Measurements from ENCODE around the gene IL17C. TPM values are rescaled to one million over a fixed set of nuclear protein-coding genes. Genes with fewer than 3 reads are reported as not detected.

IL17C gene
- total and polyA plus RNA-seq, 8 donors, result not detected

GRCh38 chr16:88655053-88655732 is 16.8 kb downstream of the IL17C start:
- H3K4me1 ChIP-seq, result peaks cover 5 to 22% of the 10 kb centered on the region in 2 donors
- intact Hi-C loops (cut with DNase I), result no loop called here
- ATAC-seq (no peak), DNase-seq (peak in 1 of 4 donors; percentile 76)
- H3K27ac ChIP-seq, result no peak overlapping the region
- H3K4me3 ChIP-seq, result no peak overlapping the region
- no peaks in the 10 kb centered on the region for H3K9me3 ChIP-seq
- H3K27me3 ChIP-seq, result no peaks in the 10 kb centered on the region
- peaks cover 0 to 76% of the 10 kb centered on the region in 2 donors for H3K36me3 ChIP-seq
- no peak for TF ChIP-seq CTCF (IDR thresholded peaks at IDR 0.05)

GRCh38 chr16:88655733-88656281 is 17.4 kb downstream of the IL17C start:
- intact Hi-C loops (cut with DNase I), result no loop called here
- H3K9me3 ChIP-seq, result no peaks in the 10 kb centered on the region
- no peak overlapping the region for H3K4me3 ChIP-seq
- ATAC-seq (no peak), DNase-seq (no peak)
- peaks cover 5 to 19% of the 10 kb centered on the region in 2 donors for H3K4me1 ChIP-seq
- no peak for TF ChIP-seq CTCF (IDR thresholded peaks at IDR 0.05)
- H3K36me3 ChIP-seq, result peaks cover 0 to 76% of the 10 kb centered on the region in 2 donors
- H3K27me3 ChIP-seq, result no peaks in the 10 kb centered on the region
- no peak overlapping the region for H3K27ac ChIP-seq

- H3K36me3 ChIP-seq, result peaks cover 0 to 76% of the 10 kb centered on the region in 2 donors
- H3K4me3 ChIP-seq, result no peak overlapping the region
- H3K27me3 ChIP-seq, result no peaks in the 10 kb centered on the region
- H3K27ac ChIP-seq, result no peak overlapping the region
- DNase-seq, result no peak
- no peak for ATAC-seq
- peaks cover 2 to 19% of the 10 kb centered on the region in 2 donors for H3K4me1 ChIP-seq
- no peaks in the 10 kb centered on the region for H3K9me3 ChIP-seq
- intact Hi-C loops (cut with DNase I), result no loop called here
- TF ChIP-seq CTCF (IDR thresholded peaks at IDR 0.05), result no peak
Observed at GRCh38 chr16:88656291-88656980, 18.1 kb downstream of the IL17C start.

GRCh38 chr16:88657371-88657770 is 19.0 kb downstream of the IL17C start:
- ATAC-seq (no peak), DNase-seq (peak in 1 of 4 donors; percentile 75)
- TF ChIP-seq CTCF (IDR thresholded peaks at IDR 0.05), result no peak
- peaks cover 0 to 68% of the 10 kb centered on the region in 2 donors for H3K36me3 ChIP-seq
- H3K9me3 ChIP-seq, result no peaks in the 10 kb centered on the region
- peaks cover 0 to 19% of the 10 kb centered on the region in 2 donors for H3K4me1 ChIP-seq
- intact Hi-C loops (cut with DNase I), result no loop called here
- no peaks in the 10 kb centered on the region for H3K27me3 ChIP-seq
- no peak overlapping the region for H3K27ac ChIP-seq
- no peak overlapping the region for H3K4me3 ChIP-seq

- H3K36me3 ChIP-seq, result peaks cover 0 to 54% of the 10 kb centered on the region in 2 donors
- intact Hi-C loops (cut with DNase I), result no loop called here
- TF ChIP-seq CTCF (IDR thresholded peaks at IDR 0.05), result no peak
- ATAC-seq (no peak), DNase-seq (no peak)
- no peaks in the 10 kb centered on the region for H3K27me3 ChIP-seq
- H3K4me3 ChIP-seq, result no peak overlapping the region
- H3K27ac ChIP-seq, result no peak overlapping the region
- no peaks in the 10 kb centered on the region for H3K9me3 ChIP-seq
- peaks cover 0 to 17% of the 10 kb centered on the region in 2 donors for H3K4me1 ChIP-seq
Observed at GRCh38 chr16:88658714-88659113, 20.3 kb downstream of the IL17C start.
